ENCODE data around the gene MGAT5.

The MGAT5 gene

DNA sequence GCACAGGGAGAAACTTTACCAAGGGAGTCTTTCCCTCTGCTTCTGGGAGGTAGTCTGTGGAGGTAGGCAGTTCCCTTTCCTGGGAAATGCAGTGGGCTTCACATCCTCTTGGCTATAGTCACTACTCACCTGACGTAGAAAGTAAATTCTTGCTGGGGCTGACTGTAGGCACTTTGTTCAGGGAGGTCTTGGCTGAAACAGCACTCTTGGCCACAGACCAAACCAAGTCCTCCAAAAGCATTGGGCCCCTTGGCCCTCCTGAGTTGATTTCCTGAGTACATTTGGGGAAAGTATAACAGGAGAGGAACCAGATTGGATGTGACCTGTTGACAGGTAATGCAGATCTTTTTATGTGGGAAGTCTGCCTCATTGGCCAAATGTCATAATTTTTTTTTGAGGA lies 108.9 kb downstream of the MGAT5 start:
- TF ChIP-seq, protein P1, sequence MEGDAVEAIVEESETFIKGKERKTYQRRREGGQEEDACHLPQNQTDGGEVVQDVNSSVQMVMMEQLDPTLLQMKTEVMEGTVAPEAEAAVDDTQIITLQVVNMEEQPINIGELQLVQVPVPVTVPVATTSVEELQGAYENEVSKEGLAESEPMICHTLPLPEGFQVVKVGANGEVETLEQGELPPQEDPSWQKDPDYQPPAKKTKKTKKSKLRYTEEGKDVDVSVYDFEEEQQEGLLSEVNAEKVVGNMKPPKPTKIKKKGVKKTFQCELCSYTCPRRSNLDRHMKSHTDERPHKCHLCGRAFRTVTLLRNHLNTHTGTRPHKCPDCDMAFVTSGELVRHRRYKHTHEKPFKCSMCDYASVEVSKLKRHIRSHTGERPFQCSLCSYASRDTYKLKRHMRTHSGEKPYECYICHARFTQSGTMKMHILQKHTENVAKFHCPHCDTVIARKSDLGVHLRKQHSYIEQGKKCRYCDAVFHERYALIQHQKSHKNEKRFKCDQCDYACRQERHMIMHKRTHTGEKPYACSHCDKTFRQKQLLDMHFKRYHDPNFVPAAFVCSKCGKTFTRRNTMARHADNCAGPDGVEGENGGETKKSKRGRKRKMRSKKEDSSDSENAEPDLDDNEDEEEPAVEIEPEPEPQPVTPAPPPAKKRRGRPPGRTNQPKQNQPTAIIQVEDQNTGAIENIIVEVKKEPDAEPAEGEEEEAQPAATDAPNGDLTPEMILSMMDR (IDR thresholded peaks at IDR 0.05), result no peak

DNA sequence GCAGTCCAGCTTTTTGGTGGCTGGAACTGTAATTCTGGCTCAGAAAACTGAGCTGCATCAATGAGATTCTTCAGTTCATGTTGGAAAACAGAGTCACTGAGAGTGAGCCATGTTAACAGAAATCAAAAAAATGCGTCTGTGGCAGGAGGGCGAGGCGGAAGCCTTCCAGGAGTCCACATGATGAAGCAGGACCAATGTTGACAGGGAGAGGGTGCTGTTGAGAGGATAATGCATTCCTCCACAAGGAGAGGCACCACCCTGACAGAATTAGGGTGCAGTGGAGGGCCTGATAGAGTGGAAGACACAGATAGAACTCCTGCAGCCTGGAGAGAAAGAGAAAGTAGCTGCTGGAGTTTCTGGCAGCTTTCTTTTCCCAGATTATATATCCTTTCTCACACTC lies 111.5 kb downstream of the MGAT5 start:
- TF ChIP-seq, protein P1 (IDR thresholded peaks at IDR 0.05), result no peak

DNA sequence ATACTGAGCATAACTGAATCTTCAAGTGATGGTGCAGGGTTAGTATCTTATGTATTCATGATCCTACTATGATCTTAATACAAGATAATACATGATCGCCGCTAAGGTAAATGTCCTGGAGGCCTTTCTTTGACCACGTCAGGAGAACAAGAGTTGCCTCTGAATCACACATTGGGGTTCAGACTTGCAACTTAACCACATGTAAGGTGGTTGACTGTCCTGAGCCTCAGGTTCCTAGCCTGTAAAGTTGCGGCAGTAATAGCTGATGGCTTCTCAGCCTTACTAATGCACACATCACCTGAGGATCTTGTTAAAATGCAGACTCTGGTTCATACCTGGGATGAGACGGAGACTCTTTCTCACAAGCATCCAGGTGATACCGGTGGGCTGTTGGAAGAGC lies 112.5 kb downstream of the MGAT5 start:
- TF ChIP-seq, protein P1 (IDR thresholded peaks at IDR 0.05), result no peak

DNA sequence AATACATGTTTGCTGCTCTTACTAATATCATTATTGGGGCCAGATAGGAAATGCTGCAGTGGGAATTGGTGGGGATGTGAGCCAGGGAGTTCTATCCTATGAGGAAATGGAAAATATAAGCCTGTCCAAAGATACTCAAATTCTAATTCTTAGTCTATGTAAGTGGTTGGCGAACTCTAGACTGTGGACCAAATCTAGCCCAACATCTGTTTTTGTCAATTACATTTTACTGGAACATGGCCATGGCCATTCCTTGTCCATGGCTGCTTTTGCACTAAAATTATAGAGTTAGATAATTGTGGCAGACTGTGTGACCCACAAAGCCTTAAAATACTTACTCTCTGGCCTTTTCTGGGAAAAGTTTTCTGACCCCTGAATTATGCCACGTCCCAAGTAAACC lies 113.3 kb downstream of the MGAT5 start:
- TF ChIP-seq, protein P1 (IDR thresholded peaks at IDR 0.05), result no peak

DNA sequence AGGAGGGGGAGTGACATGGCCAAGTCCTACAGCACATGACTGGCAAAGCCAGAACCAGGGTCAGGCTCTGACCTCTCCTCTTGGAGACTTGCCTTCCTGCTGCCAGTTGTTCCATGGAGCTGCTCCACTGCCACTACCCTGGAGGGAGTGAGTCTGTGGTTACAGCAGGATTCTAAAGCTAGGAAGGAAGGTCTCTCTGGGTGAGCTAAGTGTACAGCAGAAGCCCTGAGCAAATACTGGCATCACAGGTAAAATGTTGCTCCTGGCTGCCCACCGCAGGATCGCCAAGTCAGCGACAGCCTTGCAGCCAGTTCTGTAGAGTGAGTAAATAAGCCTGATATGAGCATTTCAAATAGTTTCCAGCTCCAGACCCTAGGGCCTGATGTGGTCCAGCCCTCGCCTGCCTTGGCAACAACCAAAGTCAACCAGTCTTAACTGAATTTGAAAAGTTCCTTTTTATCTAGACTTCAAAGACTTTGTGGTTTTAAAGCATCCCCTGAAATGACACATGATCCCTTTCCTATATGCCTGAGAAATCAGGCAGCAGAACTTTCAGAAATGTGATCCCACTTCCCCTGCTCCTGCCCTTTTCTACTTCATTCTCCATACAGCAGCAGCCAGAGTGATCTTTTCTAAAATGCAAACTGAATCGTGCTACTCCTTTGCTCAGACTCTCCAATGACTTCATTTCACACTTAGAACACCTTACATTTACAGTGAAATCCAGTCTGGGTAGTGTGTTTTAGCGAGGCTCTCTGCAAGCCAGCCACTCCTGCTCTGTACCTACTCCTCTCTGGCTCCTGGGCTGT lies 114.3 kb downstream of the MGAT5 start:
- TF ChIP-seq, protein P1 (IDR thresholded peaks at IDR 0.05), result no peak

DNA sequence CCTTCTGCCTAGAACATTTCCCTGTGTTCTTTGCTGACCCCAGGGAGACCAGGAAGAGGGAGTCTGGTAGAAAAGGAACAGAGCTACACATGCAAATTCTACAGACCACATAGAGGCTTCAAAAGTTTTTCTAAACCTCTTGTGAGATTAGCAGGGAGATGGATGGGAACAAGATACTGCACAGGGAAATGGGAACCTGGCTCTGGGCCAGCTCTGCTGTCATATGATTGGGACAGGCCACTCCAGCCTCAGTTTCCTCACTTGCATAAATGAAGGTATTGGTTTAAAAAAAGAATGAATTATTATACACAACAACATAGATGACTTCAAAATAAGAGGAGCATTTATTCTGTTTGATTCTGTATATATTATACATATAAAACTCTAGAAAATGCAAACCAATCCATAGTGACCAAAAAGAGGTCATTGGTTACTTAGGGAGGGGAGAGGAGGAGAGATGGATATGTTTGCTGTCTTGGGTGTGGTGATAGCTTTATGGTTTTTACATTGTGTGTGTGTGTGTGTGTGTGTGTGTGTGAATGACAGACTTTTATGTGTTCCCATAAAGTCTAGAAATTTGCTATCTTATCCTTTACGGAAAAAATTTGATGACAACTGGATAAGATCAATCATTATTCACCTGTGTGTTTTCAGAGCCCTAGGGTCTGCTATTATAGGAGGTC lies 115.5 kb downstream of the MGAT5 start:
- TF ChIP-seq, protein P1 (IDR thresholded peaks at IDR 0.05), result no peak

DNA sequence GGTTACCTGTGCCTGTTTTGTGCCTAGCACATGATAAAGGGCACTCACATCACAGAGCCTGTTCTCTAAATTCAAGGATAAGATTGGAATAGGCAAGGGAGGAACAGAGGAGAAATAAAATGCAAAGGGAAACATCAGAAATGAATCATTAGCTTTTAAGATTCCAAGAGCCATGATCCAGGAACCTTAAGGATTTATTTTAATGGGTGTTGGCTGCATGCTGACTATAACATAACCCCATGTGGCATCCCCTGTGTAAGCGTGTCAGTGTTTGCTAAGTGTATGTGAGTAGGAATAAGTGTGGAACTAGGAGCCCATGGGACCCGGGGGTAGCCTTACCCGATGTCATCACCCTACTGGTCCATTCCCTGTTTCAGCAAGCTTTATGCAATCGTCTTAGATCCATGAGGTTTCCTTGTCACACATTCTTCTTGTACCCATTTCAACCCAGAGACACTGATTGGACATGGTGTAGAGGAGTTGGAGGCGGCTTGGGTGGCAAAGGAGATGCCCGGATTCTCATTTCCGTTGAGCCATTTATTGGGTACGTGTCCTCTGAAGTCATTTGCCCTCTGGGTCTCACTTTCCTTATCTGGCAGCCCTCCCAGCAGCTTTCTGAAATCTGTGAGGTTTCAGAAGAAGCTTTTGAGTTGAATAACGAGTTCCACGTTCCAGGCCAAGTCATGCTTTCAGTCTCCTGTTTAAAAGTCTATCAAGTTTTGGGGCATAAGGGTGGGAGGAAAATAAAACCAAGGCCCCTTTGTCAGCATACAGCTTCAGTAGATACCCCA lies 117.0 kb downstream of the MGAT5 start:
- TF ChIP-seq, protein P1 (IDR thresholded peaks at IDR 0.05), result no peak
